HG03159 (cell line): Measurements from ENCODE around the gene EPB41L5.
"Not testable (repeated sequence)": the region's sequence is repeated elsewhere in the genome, so short reads cannot be mapped to it uniquely, and the experiment has no call there.

Experiments used
- ATAC-seq: cut with Tn5 transposase; IDR thresholded peaks from one replicate; pipeline ENCODE4 v1.9.1; 2021; ENCODE audit warnings: mild to moderate bottlenecking, moderate library complexity; ENCODE audit not compliant: unreplicated experiment

The EPB41L5 gene

DNA sequence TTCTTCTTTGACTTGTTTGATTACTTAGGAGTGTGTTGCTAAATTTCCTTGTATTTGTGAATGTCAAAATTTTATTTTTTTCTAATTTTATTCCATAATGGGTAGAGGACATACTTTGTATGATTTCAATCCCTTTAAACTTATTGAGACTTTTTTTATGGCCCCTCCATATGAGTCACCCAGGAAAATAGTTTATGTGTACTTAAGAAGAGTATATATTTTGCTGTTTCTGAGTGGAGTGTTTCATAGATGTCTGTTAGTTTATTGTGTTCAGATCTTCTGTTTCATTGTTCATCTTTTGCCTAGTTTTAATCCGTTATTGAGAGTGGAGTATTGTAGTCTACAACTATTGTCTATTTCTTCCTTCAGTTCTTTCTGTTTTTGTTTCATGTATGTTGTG lies 81.9 kb downstream of the EPB41L5 start:
- ATAC-seq = no peak

DNA sequence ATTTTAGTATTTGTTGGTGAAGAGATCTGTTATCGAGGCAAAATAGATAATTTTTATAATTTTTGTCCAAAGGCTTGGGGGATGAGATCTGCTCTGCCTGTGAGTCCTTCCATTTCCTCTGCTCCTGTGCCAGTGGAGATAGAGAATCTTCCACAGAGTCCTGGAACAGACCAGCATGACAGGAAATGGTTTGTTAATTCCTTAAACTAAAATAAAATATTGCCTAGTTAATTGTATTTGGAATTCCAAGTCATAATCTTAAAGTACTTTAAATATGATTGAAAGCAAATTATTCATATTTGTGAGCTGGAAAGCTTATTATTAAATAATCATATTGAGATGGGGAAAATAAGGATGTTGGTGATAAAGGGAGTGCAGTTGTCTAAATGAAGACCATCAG lies 87.8 kb downstream of the EPB41L5 start:
- no peak for ATAC-seq

DNA sequence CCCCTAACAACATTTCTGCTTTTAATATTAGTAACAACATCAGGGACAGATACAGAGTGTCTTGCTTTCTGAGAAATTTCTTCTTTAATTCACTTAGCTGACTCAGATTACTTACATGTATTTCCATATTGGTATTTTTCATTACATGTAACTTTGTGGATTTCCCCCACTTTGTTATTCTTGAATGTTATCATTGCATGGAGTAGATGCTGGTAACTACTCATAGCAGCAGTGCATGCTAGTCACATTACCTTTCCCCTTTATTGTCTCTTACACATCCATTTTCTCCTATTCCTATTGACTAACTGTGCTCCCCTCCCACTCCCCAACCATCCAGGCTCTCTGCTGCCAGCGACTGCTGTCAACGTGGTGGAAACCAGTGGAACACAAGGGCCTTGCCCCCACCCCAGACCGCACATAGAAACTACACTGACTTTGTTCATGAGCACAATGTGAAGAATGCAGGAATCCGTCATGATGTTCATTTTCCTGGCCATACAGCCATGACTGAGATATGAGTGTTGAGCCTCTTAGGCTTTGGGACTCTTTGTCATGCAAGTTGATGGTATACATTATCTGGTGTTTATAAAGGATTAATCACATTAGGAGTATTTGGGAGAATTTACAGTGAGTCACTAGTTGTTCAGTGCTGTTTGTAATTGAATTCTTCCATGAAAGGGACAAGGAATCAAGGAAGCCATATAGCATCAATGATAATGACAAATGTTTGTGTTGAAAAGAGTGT lies 91.0 kb downstream of the EPB41L5 start:
- no peak for ATAC-seq

DNA sequence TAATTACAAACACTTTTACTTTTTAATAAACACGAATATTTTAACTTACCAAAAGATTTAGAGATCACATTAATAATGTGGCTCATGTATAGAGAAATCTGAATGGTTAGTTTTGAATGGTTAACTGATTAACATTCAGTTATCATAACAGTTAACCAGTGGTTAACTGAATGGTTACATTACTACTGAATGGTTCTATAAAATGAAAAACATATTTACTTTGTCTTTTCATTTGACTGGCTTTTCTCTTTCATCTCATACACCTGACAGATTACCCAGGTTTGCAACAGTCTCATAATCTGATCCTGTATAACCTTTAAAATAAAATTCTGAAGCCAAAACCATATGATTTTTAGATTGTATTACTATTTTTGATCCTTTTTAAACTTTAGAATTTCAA lies 91.9 kb downstream of the EPB41L5 start:
- ATAC-seq = no peak

DNA sequence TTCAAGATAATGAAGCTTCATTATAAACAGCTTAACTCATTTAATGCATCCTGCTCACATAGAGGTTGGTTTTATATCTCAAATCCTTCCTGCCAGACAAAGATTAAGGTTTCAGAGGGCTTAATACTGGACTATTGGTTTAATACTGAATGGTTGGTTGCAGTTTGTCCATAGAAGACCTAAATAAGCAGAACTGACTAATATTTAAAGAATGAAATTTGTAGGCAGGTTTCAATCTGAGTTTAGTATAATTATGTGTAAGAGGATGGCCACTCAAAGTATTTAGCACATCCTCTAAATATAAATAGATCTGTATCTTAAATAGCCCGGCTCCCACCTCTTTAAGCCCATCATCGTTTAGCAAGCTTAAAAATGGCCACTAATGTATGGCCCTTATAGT lies 92.5 kb downstream of the EPB41L5 start:
- no peak for ATAC-seq

DNA sequence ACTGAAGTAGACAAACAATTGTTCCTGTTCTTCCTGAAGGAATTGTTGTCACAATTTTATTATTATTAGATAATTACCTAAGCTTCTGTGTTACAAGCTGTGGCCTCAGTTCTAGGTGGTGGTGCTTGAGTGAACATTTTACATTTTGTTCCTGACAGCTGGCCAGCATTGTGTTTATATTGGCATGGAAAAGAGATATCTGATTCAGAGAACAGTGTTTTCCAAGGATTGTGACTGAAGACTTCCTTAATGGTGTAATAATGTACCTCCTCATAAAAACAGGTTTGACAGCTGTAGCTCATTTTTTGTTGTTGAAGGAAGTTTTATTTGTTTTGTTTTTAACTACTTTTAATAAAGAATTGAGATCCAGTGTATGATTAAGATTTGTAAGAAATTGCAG lies 95.2 kb downstream of the EPB41L5 start:
- no peak for ATAC-seq

DNA sequence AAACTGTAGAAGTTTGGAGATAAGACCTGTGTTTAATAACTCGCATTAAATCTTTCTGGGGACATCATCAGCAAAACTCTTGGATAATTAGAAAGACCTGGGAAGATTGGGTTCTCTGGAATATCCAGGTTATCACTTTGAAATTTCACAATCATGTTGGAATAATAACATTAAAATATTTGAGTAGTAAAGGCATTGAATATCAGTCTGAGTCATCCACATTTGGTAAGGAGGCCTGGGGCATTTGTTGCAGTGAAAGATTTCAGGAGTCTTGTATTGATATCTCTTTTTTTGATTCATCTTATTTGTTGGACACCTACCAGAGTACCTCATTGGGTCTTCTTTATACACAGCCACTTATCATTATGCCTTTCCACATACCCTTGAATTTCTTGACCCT lies 95.9 kb downstream of the EPB41L5 start:
- ATAC-seq = no peak

DNA sequence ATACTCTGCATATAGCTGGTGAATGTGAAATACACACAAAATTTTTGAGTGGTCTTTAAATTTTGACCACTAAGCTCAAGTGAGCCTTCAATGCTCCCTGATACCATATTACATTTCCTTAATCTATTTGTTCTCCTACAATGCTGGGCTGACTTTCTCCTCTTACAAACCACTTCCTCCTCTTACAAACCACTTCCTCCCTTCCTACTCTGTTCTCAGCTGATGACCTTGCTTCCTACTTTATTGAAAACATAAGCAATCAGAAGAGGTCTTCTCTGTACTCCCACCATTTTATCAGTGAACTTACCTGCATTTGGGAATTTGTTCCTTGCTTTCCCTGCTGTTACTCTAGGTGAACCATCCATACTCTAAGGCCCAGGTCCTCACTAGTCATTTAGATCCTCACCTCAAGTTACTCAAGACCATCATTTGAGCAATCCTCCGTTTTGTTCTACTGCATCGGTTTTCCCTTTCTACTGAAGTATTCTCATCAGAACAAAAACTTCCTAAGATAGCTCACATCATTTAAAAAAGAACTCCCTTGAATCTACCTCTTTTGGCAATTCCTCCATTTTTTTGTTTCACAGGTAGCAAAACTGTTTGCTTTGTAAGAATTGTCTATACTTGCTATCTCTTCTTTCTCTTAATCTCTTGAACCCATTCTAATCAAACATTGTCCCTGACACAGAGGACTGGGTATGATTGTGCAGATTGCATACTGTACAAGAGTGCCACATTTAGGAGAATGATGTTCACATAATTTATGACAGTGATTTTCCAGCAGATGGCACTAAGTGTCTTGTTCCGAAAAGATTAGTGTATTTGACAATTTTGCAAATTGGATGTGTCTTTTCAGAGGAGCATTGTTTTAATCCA lies 96.5 kb downstream of the EPB41L5 start:
- ATAC-seq = no peak

DNA sequence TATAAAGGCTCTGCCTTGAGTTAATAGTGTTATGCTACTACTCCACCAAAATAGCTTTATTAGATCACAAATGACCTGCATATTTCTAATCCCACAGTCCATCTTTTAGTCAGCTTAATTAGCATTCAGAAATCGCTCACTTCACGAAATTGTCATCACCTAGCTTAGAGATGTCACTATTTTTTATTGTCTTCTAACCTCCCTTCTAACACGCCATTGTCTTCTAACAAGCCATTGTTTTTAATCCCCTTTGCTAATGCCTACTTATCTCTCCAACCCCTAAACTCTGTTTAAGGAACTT lies 97.1 kb downstream of the EPB41L5 start:
- no peak for ATAC-seq

DNA sequence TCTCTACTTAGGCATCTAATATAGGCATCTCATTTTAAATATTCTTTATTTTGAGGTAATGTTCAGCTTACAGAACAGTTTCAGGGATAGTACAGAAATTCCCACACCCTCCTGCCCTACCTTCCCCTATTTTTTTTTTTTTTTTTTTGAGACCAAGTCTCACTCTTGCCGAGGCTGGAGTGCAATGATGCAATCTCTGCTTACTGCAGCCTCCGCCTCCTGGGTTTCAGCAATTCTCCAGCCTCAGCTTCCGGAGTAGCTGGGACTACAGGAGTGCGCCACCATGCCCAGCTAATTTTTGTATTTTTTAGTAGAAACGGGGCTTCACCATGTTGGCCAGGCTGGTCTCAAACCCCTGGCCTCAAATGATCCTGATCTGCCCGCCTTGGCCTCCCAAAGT lies 97.6 kb downstream of the EPB41L5 start:
- ATAC-seq = no peak

DNA sequence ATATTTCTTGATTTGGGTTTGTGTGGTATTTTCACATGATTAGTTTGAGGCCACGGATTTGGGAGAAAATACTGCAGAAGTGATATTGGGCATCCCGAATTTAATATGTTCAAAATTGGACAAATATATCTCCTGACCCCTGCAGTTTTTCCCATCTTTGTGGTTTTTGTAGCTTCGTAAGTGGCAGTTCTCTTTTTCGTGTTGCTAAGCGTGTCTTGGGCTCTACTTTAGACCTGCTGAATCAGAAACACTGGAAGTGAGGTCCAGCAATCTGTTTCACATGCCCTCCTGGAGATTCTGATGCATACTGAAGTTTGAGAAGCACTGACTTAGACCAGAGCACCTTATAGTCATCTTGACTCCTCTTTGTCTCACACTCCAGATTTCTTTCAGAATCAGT lies 98.3 kb downstream of the EPB41L5 start:
- no peak for ATAC-seq

DNA sequence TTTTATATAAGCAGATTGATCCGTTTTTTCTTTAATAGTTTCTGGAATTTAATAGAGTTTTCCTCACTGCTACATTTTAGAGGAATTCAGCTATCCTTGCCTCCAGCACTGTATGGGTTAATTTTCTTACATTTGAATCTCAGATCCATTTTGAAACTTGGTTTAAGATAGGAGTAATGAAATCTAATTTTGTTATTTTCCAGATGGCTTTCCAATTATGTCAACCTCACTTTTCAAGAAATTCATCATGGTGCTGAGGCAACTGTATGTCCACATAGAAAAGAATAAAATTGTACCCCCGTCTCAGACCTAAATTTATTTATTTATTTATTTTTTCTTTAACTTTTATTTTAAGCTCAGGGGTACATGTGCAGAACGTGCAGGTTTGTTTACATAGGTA lies 105.1 kb downstream of the EPB41L5 start:
- ATAC-seq = no peak

DNA sequence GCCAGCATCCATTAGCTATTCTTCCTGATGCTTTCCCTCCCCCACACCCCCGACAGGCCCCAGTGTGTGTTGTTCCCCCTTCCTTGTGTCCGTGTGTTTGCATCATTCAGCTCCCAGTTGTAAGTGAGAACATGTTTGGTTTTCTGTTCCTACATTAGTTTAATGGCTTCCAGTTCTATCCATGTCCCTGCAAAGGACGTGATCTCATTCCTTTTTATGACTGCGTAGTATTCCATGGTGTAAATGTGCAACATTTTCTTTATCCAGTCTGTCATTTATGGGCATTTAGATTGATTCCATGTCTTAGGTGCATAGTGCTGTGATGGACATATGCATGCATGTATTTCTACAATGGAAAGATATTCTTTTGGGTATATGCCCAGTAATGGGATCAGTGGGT lies 105.6 kb downstream of the EPB41L5 start:
- no peak for ATAC-seq

DNA sequence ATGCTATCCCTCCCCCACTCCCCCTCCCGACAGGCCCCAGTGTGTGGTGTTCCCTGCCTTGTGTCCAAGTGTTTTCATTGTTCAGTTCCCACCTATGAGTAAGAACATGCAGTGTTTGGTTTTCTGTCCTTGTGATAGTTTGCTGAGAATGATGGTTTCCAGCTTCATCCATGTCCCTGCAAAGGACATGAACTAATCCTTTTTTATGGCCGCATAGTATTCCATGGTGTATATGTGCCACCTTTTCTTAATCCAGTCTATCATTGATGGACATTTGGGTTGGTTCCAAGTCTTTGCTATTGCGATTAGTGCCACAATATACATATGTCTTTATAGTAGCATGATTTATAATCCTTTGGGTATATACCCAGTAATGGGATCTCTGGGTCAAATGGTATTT lies 108.5 kb downstream of the EPB41L5 start:
- not testable (repeated sequence) for ATAC-seq

DNA sequence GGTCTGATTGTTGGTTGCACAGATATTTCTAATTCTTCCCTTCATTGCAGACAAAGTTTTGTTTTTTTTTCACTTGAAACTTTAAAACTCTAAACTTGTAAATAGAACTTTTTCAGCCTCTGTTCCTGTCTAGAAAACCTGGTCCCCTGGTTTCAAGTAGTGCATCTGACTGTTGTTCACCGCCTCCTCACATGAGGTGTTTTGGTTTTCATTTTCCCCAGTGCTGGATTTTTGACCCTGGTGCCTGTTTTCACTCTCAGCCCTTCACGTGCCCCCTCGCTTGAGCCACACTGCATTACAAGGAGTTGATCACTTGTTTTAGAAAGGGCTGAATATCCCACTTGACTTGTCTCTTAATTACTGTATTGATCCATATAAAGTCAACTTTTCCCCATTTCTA lies 110.2 kb downstream of the EPB41L5 start:
- ATAC-seq = no peak

DNA sequence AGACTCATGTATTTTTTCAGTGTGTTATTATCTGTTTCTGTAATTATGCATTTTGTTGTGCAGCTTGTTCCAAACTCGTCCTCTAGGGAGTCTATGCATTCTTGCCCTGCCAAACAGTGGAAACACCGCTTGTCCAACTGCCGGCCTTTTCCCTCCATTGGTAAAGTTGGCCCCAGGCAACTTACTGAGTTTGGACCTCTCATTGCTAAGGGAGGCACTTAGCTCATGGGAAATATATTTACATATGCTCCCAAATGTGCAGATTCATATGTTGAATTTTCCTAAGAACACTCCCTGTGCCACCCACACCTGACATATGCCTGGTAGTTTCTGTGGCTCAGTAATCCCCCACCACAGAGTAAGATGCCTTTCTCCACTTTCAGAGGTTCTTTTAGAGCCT lies 112.3 kb downstream of the EPB41L5 start:
- no peak for ATAC-seq

DNA sequence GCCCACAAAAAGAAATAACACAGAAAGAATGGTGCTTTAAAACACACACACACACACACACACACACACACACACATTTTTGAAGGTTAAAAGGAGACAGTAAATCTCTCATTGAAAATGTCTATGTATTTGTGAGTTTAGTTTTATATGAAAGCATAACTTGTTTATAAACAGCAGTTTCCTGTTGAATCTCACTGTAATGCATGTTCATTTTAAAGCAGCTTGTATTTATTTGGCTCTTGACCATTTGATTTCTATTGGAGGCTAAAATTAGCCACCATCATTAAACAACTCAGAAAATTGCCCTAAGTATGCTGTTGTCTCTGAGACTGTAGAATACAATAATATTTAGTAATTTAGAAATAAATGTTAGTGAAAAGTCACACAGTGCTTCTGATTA lies 115.3 kb downstream of the EPB41L5 start:
- ATAC-seq = no peak

DNA sequence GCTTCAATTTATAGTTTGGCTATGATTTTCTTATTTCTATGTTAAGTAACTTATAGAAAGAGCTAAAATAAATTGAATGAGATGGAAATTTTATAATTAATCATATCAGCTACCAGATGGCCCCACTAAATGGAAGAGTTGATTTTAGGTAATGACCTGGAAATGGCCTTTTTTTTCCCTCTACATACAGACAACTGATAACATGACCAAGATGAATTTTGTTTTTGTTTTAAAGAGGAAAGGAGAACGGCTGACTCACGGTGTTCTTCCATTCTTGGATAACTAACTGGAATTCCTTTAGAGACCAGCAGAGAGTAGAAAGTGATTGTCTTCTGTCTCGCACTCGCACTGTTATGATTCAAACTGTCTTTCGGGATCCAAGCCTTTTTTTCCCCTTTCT lies 119.3 kb downstream of the EPB41L5 start:
- ATAC-seq = no peak

DNA sequence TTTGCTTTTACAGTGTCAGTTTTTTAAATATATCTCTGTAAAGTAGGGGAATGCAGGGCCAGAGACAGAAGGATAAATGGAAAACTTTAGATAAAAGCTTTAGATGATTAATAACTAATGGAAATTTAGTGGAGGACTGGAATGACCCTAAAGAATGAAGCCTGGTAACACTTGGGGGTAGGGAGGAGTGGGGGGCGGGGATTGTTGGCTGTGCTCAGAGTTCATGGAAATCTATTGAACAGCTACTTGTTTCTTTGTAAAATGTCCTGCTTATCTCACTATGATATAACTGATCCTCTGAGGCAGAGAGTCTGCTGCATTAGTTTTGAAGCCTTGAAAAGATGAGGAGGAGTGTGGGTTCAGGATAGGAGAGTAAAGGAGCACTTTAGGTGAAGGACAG lies 119.8 kb downstream of the EPB41L5 start:
- ATAC-seq = no peak

DNA sequence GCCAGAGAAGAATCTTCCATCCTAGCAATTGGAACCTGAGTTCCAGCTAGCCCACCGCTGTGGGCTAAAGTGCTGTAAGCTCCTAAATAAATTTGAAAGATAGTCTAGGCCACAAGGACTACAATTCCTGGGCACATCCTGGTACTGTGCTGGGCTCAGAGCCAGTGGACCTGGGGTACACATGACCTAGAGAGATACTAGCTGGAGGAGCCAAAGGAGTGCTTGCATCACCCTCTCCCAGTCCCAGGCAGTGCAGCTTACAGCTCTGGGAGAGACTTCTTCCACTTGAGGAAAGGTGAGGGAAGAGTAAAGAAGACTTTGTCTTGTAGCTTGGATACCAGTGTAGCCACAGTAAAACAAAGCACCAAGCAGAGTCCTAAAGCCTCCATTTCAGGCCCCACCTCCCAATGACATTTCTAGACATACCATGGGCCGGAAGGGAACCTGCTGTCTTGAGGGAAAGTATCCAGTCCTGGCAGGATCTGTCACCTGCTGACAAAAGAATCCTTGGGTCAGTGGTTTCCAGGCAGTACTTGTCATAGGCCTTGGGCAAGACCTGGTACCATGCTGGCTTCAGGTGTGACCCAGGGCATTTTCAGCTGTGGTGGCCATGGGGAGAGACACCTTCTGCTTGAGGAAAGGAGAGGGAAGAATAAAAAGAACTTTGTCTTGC lies 120.8 kb downstream of the EPB41L5 start:
- no peak for ATAC-seq

DNA sequence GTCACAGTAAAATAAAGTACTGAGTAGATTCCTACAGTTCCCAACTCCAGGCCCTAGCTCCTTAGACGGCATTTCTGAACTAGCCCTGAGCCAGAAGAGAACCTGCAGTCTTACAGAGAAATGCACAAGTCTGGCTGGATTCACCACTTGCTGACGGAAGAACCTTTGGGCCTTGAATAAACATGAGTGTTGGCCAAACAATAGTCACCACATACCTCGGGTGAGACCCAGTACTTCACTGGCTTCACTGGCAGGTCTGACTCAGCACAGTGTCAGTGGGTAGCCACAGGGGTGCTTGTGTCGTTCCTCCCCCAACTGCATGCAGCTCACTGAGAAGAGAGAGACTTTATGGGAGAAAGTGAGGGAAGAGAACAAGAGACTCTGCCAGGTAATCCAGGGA lies 121.4 kb downstream of the EPB41L5 start:
- ATAC-seq = no peak

DNA sequence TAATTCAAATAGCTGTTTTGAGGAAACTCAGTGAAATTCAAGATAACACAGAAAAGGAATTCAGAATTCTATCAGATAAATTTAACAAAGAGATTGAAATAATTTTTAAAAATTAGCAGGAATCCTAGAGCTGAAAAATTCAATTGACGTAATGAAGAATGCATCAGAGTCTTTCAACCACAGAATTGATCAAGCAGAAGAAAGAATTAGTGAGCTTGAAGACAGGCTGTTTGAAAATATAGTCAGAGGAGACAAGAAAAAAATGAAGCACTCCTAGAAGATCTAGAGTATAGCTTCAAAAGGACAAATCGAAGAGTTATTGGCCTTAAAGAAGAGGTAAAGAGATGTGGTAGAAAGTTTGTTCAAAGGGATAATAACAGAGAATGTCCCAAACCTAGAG lies 122.1 kb downstream of the EPB41L5 start:
- not testable (repeated sequence) for ATAC-seq
